BLaER1 (cell line): ENCODE results near the gene CFAP57.
"Not testable (repeated sequence)": the region's sequence is repeated elsewhere in the genome, so short reads cannot be mapped to it uniquely, and the experiment has no call there.

Experiments used
- H3K27ac ChIP-seq: shearing (Covaris generic); formaldehyde crosslinking; 2 replicates; pipeline ENCODE4 v1.8.1; 2022
- H3K27me3 ChIP-seq: shearing (Covaris generic); formaldehyde crosslinking; 2 replicates; pipeline ENCODE4 v1.8.1; 2022
- H3K36me3 ChIP-seq: shearing (Covaris generic); formaldehyde crosslinking; 2 replicates; pipeline ENCODE4 v1.8.1; 2022
- H3K4me1 ChIP-seq: shearing (Covaris generic); formaldehyde crosslinking; 2 replicates; pipeline ENCODE4 v1.8.1; 2022
- H3K4me2 ChIP-seq: shearing (Covaris generic); formaldehyde crosslinking; 2 replicates; pipeline ENCODE4 v1.8.1; 2022
- H3K4me3 ChIP-seq: shearing (Covaris generic); formaldehyde crosslinking; 2 replicates; pipeline ENCODE4 v1.8.1; 2022
- H3K9ac ChIP-seq: shearing (Covaris generic); formaldehyde crosslinking; 2 replicates; pipeline ENCODE4 v1.8.1; 2022
- H3K9me3 ChIP-seq: shearing (Covaris generic); formaldehyde crosslinking; 2 replicates; pipeline ENCODE4 v1.8.1; 2022
- H4K20me1 ChIP-seq: shearing (Covaris generic); formaldehyde crosslinking; 2 replicates; pipeline ENCODE4 v1.8.1; 2022
- Cebpa-rat ChIP-seq: shearing (Covaris generic); IDR thresholded peaks from 2 replicates; pipeline ENCODE4 v1.8.1; 2022

Gene CFAP57

DNA sequence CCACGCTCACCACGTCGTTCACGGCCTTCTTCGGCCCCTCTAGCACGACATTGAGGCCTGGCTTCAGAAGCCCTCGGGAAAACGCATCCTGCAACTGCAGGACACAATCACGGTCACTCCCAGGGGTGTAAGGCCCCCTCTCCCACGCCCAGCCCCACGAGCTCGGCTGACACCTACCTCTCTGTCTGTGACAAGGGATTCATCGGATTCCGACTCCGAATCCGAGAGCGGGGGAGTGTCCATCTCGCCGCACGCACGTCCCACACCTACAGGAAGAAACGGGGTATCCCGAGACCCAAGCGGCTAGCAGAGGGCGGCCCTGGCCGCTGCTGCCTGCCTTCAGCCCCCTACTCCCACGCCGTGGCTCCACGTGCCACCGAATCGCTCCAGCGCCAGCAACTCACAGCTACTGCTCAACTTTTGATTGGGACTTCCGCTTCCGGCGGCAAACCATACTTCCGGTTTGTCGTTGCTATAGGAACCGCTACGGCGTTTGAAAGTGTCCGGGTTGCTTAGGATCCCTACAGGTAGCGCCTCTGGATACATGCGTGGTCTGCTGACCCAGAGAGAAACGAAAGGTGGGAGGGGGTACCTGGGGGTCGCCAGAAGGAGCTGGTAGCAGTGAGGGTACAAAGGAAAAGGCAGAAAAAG lies at the start of gene CFAP57, which contains the start of gene EBNA1BP2:
TSS of gene CFAP57 (plus strand) at position 455 of the 651 bp plus-strand sequence. CDS start 424 bp downstream, outside the sequence.
TSS of gene EBNA1BP2 (minus strand) at position 415 of the 651 bp plus-strand sequence. CDS start at position 243, 172 bp downstream.
- Histone ChIP-seq H3K4me3 (peak within 1 kb of the TSS; percentile 81), H3K9ac (peak within 1 kb of the TSS; percentile 81), H3K27me3 (no peaks in the 10 kb centered on the region), H3K4me2 (peak within 1 kb of the TSS; percentile 96), H3K27ac (peak within 1 kb of the TSS; percentile 77), H4K20me1 (0 out of 2 replicates have a peak, but pooled peaks cover 19% of the 10 kb centered on the region), H3K4me1 (peaks cover 21% of the 10 kb centered on the region), H3K36me3 (peaks cover 38% of the 10 kb centered on the region), H3K9me3 (no peaks in the 10 kb centered on the region)
- TF ChIP-seq Cebpa-rat = no peak

DNA sequence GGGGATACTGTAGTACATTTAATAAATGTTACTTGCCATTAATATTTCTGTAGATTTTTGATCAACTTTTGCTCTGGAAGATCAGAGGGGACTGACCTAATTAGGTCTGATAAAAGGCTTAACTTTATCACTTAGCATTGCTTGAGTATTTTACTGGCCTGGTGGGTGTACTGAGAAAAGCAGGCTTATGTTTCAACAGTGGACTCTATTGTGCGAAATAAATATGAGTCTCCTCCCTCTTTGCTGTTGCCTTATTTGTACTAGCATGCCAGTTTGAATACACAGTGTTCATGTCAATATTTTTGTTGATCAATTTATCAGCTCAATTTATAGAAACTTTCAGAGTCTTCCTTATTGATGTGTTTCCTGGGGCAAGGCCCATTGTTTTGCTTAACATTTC lies 49.1 kb upstream of the CFAP57 start:
- Histone ChIP-seq H3K36me3 (no peaks in the 10 kb centered on the region), H3K4me2 (no peak overlapping the region), H3K9me3 (no peaks in the 10 kb centered on the region), H3K4me3 (no peak overlapping the region), H4K20me1 (no peaks in the 10 kb centered on the region), H3K27me3 (no peaks in the 10 kb centered on the region), H3K9ac (no peak overlapping the region), H3K4me1 (no peaks in the 10 kb centered on the region), H3K27ac (no peak overlapping the region)
- TF ChIP-seq Cebpa-rat = no peak

DNA sequence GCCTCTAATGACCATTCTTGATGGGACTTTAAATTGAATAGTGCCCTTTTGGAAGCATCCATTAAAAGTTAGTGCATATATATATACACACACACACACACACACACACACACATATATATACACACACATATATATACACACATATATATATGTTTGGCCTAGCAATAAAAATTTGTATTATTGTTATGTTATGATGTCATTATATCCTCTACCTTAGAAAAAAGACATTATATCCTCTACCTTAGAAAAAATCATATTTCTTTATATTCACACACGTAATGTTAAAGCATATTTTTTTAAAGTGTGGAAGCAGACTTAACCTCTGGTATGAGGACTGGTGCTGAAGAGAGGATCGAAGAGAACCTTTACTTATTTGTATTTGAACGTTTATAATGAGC lies 43.3 kb upstream of the CFAP57 start:
- H4K20me1 ChIP-seq = no peaks in the 10 kb centered on the region

DNA sequence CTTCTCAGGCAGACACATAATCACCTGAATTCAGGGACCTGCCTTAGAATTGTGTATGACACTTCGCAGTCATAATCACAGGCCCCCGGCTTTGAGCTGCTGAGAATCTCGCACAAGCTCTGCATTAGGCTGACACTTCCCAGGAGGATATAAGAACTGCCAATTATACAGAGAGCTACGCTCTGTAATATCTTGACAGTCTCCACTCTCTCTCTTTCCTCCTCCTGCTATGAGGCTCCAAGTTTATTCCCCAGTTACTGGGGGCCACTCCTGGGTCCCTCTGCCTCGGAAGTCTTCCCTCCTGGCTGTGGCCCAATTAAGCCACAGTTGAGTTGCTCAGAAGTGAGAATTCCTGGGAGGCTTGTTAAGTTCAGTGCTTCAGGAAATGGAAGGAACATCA lies 42.7 kb upstream of the CFAP57 start:
- no peaks in the 10 kb centered on the region for H3K4me1 ChIP-seq
- no peak for TF ChIP-seq Cebpa-rat
- no peak overlapping the region for H3K4me2 ChIP-seq
- H3K9ac ChIP-seq = no peak overlapping the region
- no peaks in the 10 kb centered on the region for H3K27me3 ChIP-seq
- H4K20me1 ChIP-seq = no peaks in the 10 kb centered on the region
- H3K9me3 ChIP-seq = no peaks in the 10 kb centered on the region
- no peak overlapping the region for H3K4me3 ChIP-seq
- no peaks in the 10 kb centered on the region for H3K36me3 ChIP-seq
- H3K27ac ChIP-seq = no peak overlapping the region

More for the DNA sequence above, 43.3 kb upstream of the CFAP57 start:
- no peaks in the 10 kb centered on the region for H3K27me3 ChIP-seq
- no peak overlapping the region for H3K9ac ChIP-seq
- no peak for TF ChIP-seq Cebpa-rat
- H3K9me3 ChIP-seq = no peaks in the 10 kb centered on the region
- no peaks in the 10 kb centered on the region for H3K36me3 ChIP-seq
- H3K27ac ChIP-seq = no peak overlapping the region
- H3K4me1 ChIP-seq = no peaks in the 10 kb centered on the region
- no peak overlapping the region for H3K4me3 ChIP-seq
- no peak overlapping the region for H3K4me2 ChIP-seq

DNA sequence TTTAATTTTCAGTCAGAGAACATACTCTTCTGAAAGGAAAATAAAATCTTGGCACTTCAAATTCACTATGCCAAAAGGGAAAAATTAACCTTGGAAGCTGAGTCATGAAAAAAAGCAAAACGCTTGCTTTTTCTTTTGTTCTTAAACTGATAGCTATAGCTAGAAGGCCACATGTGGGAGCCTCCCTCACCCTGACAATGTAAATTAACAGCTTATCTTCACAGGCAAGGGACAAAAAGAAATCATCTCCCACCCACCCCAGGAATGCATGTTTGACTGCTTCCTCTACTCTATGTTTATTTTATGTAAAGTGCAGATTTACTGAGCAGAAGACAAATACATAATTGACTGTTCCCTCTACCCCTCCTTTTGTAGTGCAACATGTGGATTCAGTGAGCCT lies 38.1 kb upstream of the CFAP57 start:
- Histone ChIP-seq H3K4me2 (no peak overlapping the region), H3K4me3 (no peak overlapping the region), H3K27ac (no peak overlapping the region), H4K20me1 (no peaks in the 10 kb centered on the region), H3K9ac (no peak overlapping the region), H3K36me3 (no peaks in the 10 kb centered on the region), H3K4me1 (no peaks in the 10 kb centered on the region), H3K27me3 (no peaks in the 10 kb centered on the region), H3K9me3 (no peaks in the 10 kb centered on the region)
- TF ChIP-seq Cebpa-rat = no peak

DNA sequence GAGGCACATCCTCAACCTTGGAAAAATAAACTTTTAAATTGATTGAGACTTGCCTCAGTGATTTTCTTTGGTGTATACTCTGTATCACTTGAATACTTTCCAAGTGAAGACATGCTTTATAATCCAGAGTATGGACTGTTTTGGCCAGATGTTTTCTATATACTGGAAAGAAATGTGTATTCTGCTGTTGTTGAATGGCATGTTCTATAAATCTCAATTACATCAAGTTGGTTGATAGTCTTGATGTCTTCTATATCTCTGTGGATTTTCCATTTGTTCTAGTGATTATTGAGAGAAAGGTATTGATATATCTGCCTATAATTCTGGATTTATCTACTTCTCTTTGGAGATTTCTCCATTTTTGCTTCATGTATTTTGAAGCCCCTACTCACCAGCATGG lies 37.5 kb upstream of the CFAP57 start:
- Histone ChIP-seq H3K9ac (no peak overlapping the region), H3K27ac (no peak overlapping the region), H3K9me3 (no peaks in the 10 kb centered on the region), H3K4me1 (no peaks in the 10 kb centered on the region), H3K4me3 (no peak overlapping the region), H3K27me3 (no peaks in the 10 kb centered on the region), H3K36me3 (no peaks in the 10 kb centered on the region), H4K20me1 (no peaks in the 10 kb centered on the region), H3K4me2 (no peak overlapping the region)
- TF ChIP-seq Cebpa-rat = no peak

DNA sequence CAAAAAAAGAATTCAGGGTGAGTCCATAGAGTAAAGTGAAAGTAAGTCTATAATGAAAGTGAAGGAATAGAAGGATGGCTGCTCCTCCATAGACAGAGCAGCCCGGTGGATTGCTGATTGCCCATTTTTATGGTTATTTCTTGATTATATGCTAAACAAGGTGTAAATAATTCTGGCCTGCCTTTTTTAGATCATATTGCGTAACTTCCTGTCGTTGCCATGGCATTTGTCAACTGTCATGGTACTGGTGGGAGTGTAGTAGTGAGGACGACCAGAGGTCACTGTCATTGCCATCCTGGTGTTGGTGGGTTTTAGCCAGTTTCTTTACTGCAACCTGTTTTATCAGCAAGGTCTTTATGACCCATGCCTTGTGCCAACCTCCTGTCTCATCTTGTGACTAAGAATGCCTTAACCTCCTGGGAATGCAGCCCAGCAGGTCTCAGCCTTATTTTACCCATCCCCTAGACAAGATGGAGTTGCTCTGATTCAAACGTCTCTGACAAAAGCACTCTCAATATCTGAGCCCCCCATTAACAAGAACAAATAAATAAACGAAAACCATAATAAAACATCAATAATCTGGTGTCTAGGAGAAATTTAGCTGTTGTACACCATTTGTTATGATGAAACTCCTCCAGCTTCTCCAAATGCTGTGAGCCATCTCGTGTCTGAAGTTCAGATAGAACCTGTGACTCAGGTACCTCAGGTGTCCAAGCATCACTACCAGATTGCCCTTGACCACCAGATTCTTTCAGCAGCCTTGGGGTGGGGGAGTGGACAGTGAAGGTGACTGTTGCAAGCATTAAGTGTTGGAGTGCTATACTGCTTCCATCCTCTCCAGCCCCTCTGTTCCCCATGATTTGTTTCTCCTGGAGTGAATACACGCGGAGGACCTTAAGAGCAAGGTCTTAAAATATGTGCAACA lies 36.0 kb upstream of the CFAP57 start:
- TF ChIP-seq Cebpa-rat = peak; percentile 89
- H3K36me3 ChIP-seq = no peaks in the 10 kb centered on the region
- H3K4me2 ChIP-seq = no peak overlapping the region

DNA sequence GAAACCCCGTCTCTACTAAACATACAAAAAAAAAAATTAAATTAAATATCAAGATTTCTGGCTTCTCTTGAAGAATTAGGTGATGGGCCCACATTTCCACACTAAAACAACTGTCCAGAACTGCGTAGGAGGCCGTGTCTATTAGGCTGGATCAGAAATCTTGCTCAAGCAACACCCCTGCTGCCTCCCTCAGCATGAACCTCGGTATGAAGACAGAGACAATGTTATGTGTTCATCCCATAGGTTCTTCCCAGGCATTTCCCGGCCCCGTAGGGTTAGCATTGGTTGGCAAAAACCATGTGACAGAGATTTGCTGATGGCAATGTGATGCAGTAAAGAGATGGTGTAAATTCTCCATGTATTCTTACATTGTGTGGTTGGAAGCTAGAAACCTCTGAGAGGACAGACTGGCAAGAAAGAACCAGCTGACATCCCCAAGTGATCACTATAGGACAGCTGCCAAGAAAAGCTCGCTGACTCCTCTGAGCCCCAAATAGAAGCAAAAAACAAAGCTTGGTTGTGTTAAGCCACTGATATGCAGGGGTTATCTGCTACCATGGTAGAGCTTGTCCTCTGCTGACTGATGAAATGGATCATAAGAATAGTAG lies 34.6 kb upstream of the CFAP57 start:
- no peak for TF ChIP-seq Cebpa-rat
- no peak overlapping the region for H3K27ac ChIP-seq

More for the DNA sequence above, 36.0 kb upstream of the CFAP57 start:
- Histone ChIP-seq H3K9ac (no peak overlapping the region), H3K27ac (no peak overlapping the region), H4K20me1 (no peaks in the 10 kb centered on the region), H3K9me3 (no peaks in the 10 kb centered on the region), H3K4me1 (no peaks in the 10 kb centered on the region), H3K27me3 (no peaks in the 10 kb centered on the region), H3K4me3 (no peak overlapping the region)

DNA sequence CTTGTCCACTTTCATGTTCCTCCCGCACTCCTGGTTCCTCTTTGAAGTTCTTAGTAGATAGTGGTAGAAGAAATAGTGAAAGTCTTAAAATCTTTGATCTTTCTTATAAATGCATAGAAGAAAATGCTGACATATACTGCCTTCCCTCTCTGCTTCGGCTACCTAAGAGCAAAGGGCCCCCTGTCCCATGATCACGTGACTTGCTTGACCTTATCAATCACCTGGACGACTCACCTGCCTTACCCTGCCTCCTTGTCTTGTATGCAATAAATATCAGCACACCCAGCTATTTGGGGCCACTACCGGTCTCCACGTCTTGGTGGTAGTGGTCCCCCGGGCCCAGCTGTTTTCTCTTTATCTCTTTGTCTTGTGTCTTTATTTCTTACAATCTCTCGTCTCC lies 32.8 kb upstream of the CFAP57 start:
- not testable (repeated sequence) for H3K27me3 ChIP-seq, H3K27ac ChIP-seq, H3K36me3 ChIP-seq, H3K4me2 ChIP-seq, H3K4me3 ChIP-seq, H3K9me3 ChIP-seq, H3K4me1 ChIP-seq, H4K20me1 ChIP-seq, H3K9ac ChIP-seq

More for the DNA sequence above, 34.6 kb upstream of the CFAP57 start:
- no peaks in the 10 kb centered on the region for H3K36me3 ChIP-seq
- H3K27me3 ChIP-seq = no peaks in the 10 kb centered on the region
- no peaks in the 10 kb centered on the region for H4K20me1 ChIP-seq
- H3K9me3 ChIP-seq = no peaks in the 10 kb centered on the region
- no peak overlapping the region for H3K9ac ChIP-seq
- no peak overlapping the region for H3K4me3 ChIP-seq
- no peak overlapping the region for H3K4me2 ChIP-seq
- H3K4me1 ChIP-seq = no peaks in the 10 kb centered on the region

DNA sequence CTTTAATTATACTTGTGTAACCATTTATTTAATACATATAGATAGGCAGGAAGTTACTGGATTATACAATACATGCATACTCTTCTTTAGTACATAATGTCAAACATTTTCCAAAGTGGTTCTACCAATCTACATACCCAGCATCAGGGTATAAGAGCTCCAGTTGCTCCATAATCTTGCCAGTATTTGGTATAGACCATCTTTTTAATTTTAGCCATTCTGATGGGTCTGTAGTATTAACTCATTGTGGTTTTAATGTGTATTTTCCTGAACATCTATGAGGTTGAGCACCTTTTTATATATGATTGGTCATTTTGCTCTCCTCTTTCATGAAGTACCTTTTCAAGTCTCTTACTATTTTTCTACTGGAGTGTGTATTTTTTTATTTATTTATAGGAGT lies 32.1 kb upstream of the CFAP57 start:
- no peak overlapping the region for H3K27ac ChIP-seq
- H3K4me3 ChIP-seq = no peak overlapping the region
- no peak for TF ChIP-seq Cebpa-rat
- no peaks in the 10 kb centered on the region for H3K36me3 ChIP-seq
- no peak overlapping the region for H3K4me2 ChIP-seq
- H3K4me1 ChIP-seq = no peaks in the 10 kb centered on the region
- H3K9me3 ChIP-seq = no peaks in the 10 kb centered on the region
- H4K20me1 ChIP-seq = no peaks in the 10 kb centered on the region
- H3K9ac ChIP-seq = no peak overlapping the region
- H3K27me3 ChIP-seq = no peaks in the 10 kb centered on the region
